Peyer's patch (tissue), 4 donors: ENCODE measurements around the gene LRRC42. TPM values are rescaled to one million over a fixed set of nuclear protein-coding genes. Genes with fewer than 3 reads are reported as not detected.
A peak's percentile ranks its signal among the peaks of the same experiment; 100 is the strongest.
"Not testable (repeated sequence)": the region's sequence is repeated elsewhere in the genome, so short reads cannot be mapped to it uniquely, and the experiment has no call there.

ENCODE experiments used
- DNase-seq, 3 donors: peaks; one replicate each; pipeline ENCODE4 v3.0.0-alpha.2; 2017 to 2019
- H3K27ac ChIP-seq, 4 donors: fragments of 200-600 bp; sonication (generic); one replicate each; pipeline ENCODE4 v1.5.1; 2016 to 2019
- H3K27me3 ChIP-seq, 2 donors: fragments of 200-600 bp; sonication (generic); one replicate each; pipeline ENCODE4 v1.5.1; 2019
- H3K36me3 ChIP-seq, 3 donors: fragments of 200-600 bp; sonication (generic); one replicate each; pipeline ENCODE4 v1.5.1; 2016 to 2019
- H3K4me1 ChIP-seq, 4 donors: fragments of 200-600 bp; sonication (generic); one replicate each; pipeline ENCODE4 v1.5.1; 2016 to 2019
- H3K4me3 ChIP-seq, 4 donors: fragments of 200-600 bp; sonication (generic); 1 replicate in 3 of 4; 2 replicates in 1 of 4; pipeline ENCODE4 v1.5.1; 2016 to 2019; ENCODE audit warnings: mild to moderate bottlenecking in 1 of 4
- H3K9me3 ChIP-seq, 4 donors: fragments of 200-600 bp; sonication (generic); one replicate each; pipeline ENCODE4 v1.5.1; 2016 to 2019; ENCODE audit warnings: mild to moderate bottlenecking in 1 of 4
- CTCF ChIP-seq, 6 experiments: fragments of 450-650 bp in 4 of 6; fragments of 200-600 bp in 2 of 6; sonication (generic) in 1 of 6; IDR thresholded peaks; one replicate each; pipeline ENCODE4 v1.5.1; 2017 to 2019; ENCODE audit warnings: antibody characterized with exemption in 6 of 6, mild to moderate bottlenecking in 3 of 6, moderate library complexity in 1 of 6
- POLR2A ChIP-seq, 2 donors: fragments of 450-650 bp; IDR thresholded peaks; one replicate each; pipeline ENCODE4 v1.5.1; 2017; ENCODE audit warnings: antibody characterized with exemption in 2 of 2, mild to moderate bottlenecking in 2 of 2, moderate library complexity in 2 of 2
- total RNA-seq, 4 donors: library from RNA; depleted of rRNA; stranded (reverse); fragments of >200 nt; gene quantifications; one replicate each; pipeline ENCODE4 v1.1.0, GENCODE V29; 2016

LRRC42 gene
- total RNA-seq, 4 donors from 2014 or later = 8.9 to 20.6 (median 9.7) TPM

- Histone ChIP-seq H3K9me3 (no peaks in the 10 kb centered on the region), H3K4me3 (no peak overlapping the region), H3K36me3 (no peaks in the 10 kb centered on the region), H3K4me1 (no peaks in the 10 kb centered on the region), H3K27ac (no peak overlapping the region), H3K27me3 (no peaks in the 10 kb centered on the region)
- peak in 1 of 3 donors; percentile 15 for DNase-seq
- no peak for TF ChIP-seq POLR2A (IDR thresholded peaks at IDR 0.05)
- TF ChIP-seq CTCF (IDR thresholded peaks at IDR 0.05) = no peak
Measured at GRCh38 chr1:54003249-54003646, 57.1 kb downstream of the LRRC42 start.

- not testable (repeated sequence) for H3K4me1 ChIP-seq, H3K27me3 ChIP-seq, H3K4me3 ChIP-seq, H3K27ac ChIP-seq, H3K9me3 ChIP-seq, H3K36me3 ChIP-seq
- peak in 1 of 3 donors; percentile 34 for DNase-seq
Measured at GRCh38 chr1:54003750-54004480, 57.8 kb downstream of the LRRC42 start.

DNA sequence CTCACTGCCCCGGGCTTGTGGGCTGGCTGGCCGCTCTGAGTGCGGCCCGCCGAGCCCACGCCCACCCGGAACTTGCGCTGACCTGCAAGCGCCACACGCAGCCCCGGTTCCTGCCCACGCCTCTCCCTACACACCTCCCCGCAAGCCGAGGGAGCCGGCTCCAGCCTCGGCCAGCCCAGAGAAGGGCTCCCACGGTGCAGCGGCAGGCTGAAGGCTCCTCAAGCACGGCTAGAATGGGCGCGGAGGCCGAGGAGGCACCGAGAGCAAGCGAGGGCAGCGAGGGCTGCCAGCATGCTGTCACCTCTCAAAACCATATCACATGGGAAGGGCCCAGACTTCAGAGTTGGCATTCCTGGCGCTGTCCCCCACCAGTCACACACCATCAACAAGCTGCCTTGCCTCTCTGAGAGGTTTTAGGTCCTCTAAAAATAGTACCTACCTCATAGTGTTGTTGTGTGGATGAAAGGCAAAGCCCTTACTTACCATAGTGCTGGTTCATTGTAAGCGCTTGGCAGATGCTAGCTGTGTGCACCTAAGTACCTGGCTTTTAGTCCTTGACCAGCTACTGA lies 58.4 kb downstream of the LRRC42 start:
- Histone ChIP-seq H3K27me3 (no peaks in the 10 kb centered on the region), H3K9me3 (no peaks in the 10 kb centered on the region), H3K4me3 (no peak overlapping the region), H3K27ac (no peak overlapping the region), H3K36me3 (no peaks in the 10 kb centered on the region), H3K4me1 (no peaks in the 10 kb centered on the region)
- peak in 1 of 3 donors; percentile 23 for DNase-seq
- no peak for TF ChIP-seq POLR2A (IDR thresholded peaks at IDR 0.05)
- TF ChIP-seq CTCF (IDR thresholded peaks at IDR 0.05) = no peak

DNA sequence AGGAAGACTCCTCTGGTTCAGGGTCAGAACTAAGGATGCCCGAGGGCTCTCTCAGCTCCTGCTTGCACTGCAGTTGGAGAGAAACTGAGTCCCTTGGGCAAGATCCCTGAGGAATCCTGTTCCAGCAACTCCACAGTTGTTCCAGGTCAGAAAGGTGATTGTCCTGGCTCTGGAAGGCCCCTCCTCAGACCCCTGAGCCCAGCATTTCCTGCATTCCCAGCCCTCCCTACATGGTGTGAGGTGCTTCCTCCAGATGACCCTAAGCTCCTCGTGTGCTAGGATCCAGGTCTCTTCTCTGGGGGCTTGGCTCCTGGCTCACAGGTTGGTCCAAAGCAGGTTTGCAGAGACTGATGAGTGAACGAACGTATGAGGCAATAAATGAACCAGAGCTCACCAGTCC lies 60.4 kb downstream of the LRRC42 start:
- H3K4me3 ChIP-seq = no peak overlapping the region
- no peaks in the 10 kb centered on the region for H3K27me3 ChIP-seq
- no peaks in the 10 kb centered on the region for H3K4me1 ChIP-seq
- no peak for DNase-seq
- no peaks in the 10 kb centered on the region for H3K9me3 ChIP-seq
- no peak overlapping the region for H3K27ac ChIP-seq
- H3K36me3 ChIP-seq = no peaks in the 10 kb centered on the region
- TF ChIP-seq CTCF (IDR thresholded peaks at IDR 0.05) (no peak), POLR2A (IDR thresholded peaks at IDR 0.05) (no peak)

GRCh38 chr1:54007613-54008012 lies 61.5 kb downstream of the LRRC42 start:
- H3K9me3 ChIP-seq = no peaks in the 10 kb centered on the region
- H3K27ac ChIP-seq = no peak overlapping the region
- no peaks in the 10 kb centered on the region for H3K27me3 ChIP-seq
- no peaks in the 10 kb centered on the region for H3K36me3 ChIP-seq
- TF ChIP-seq POLR2A (IDR thresholded peaks at IDR 0.05) = no peak
- no peak for TF ChIP-seq CTCF (IDR thresholded peaks at IDR 0.05)
- DNase-seq = no peak
- H3K4me3 ChIP-seq = no peak overlapping the region
- no peaks in the 10 kb centered on the region for H3K4me1 ChIP-seq

- Histone ChIP-seq H3K27ac (no peak overlapping the region), H3K4me1 (no peaks in the 10 kb centered on the region), H3K4me3 (no peak overlapping the region), H3K9me3 (no peaks in the 10 kb centered on the region), H3K36me3 (no peaks in the 10 kb centered on the region), H3K27me3 (no peaks in the 10 kb centered on the region)
- TF ChIP-seq POLR2A (IDR thresholded peaks at IDR 0.05) (no peak), CTCF (IDR thresholded peaks at IDR 0.05) (no peak)
- DNase-seq = no peak
Measured at GRCh38 chr1:54008876-54009275, 62.7 kb downstream of the LRRC42 start.
